ENCODE measurements around the gene SLC38A1.
"Not testable (repeated sequence)": the region's sequence is repeated elsewhere in the genome, so short reads cannot be mapped to it uniquely, and the experiment has no call there.

The SLC38A1 gene

GRCh38 chr12:46263140-46264016 is 5.5 kb downstream of the SLC38A1 start:
- no peak for DNase-seq

GRCh38 chr12:46261646-46262045 is 7.2 kb downstream of the SLC38A1 start:
- no peak for DNase-seq

- no peak for DNase-seq
These were observed 7.8 kb downstream of the SLC38A1 start for GRCh38 chr12:46260913-46261476.

GRCh38 chr12:46260124-46260912 is 8.5 kb downstream of the SLC38A1 start:
- DNase-seq = no peak

GRCh38 chr12:46259713-46260112 is 9.1 kb downstream of the SLC38A1 start:
- no peak for DNase-seq

- DNase-seq = no peak
These were observed 9.8 kb downstream of the SLC38A1 start for GRCh38 chr12:46259071-46259470.

- no peak for DNase-seq
These were observed 10.7 kb downstream of the SLC38A1 start for GRCh38 chr12:46258129-46258528.

GRCh38 chr12:46256942-46257341 is 11.9 kb downstream of the SLC38A1 start:
- DNase-seq = no peak

- no peak for DNase-seq
These were observed 15.2 kb downstream of the SLC38A1 start for GRCh38 chr12:46253544-46254162.

GRCh38 chr12:46251994-46252393 is 16.8 kb downstream of the SLC38A1 start:
- not testable (repeated sequence) for DNase-seq

GRCh38 chr12:46249960-46250359 is 18.9 kb downstream of the SLC38A1 start:
- not testable (repeated sequence) for DNase-seq

GRCh38 chr12:46246021-46246700 is 22.7 kb downstream of the SLC38A1 start:
- no peak for DNase-seq

GRCh38 chr12:46244997-46245396 is 23.8 kb downstream of the SLC38A1 start:
- no peak for DNase-seq

- DNase-seq = no peak
These were observed 24.4 kb downstream of the SLC38A1 start for GRCh38 chr12:46244273-46244915.

- DNase-seq = no peak
These were observed 26.3 kb downstream of the SLC38A1 start for GRCh38 chr12:46242569-46242968.

GRCh38 chr12:46240436-46240835 is 28.4 kb downstream of the SLC38A1 start:
- DNase-seq = no peak

GRCh38 chr12:46238821-46239220 is 30.0 kb downstream of the SLC38A1 start:
- DNase-seq = no peak

- no peak for DNase-seq
These were observed 31.3 kb downstream of the SLC38A1 start for GRCh38 chr12:46237371-46238045.

- no peak for DNase-seq
These were observed 34.8 kb downstream of the SLC38A1 start for GRCh38 chr12:46234000-46234399.

GRCh38 chr12:46233423-46233822 is 35.4 kb downstream of the SLC38A1 start:
- no peak for DNase-seq

- DNase-seq = no peak
These were observed 37.9 kb downstream of the SLC38A1 start for GRCh38 chr12:46230983-46231382.
